Measurements from ENCODE around the gene ANKRD13D.

ANKRD13D gene

DNA sequence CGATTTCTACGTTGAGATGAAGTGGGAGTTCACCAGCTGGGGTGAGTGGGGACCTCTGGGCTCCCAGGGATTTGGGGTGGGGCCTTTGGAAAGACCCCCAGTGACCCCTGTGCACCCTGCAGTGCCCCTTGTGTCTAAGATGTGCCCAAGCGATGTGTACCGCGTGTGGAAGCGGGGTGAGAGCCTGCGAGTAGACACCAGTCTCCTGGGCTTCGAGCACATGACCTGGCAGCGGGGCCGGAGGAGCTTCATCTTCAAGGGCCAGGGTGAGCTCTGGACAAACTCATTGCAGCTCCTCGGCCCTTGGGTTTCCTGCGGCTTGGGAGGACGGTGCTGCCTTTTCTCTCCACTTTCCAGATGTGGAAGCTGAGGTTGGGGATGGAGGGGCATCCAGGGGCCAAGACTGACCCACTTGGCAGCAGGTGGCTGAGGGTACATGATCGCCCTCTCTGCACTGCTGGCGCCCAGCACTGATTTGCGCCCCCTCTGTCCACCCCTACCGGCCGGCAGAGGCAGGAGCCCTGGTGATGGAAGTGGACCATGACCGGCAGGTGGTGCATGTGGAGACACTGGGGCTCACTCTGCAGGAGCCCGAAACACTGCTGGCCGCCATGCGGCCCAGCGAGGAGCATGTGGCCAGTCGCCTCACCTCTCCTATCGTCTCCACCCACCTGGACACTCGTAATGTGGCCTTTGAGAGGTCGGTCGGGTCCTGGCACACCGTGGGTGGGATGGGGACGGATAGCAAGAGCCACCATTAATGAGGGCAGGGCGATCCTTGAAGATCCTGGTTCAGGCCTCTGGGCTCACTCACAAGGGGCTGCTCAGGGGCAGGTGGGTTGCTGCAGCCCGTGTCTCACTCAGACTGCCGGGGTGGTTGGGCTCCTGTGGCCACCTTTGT, 2.6 kb downstream of the ANKRD13D start:
- peaks cover 20 to 51% (median 40%) of the 10 kb centered on the region in 3 donors for H3K36me3 ChIP-seq
- peaks cover 7 to 36% (median 24%) of the 10 kb centered on the region in 4 donors for H3K4me1 ChIP-seq
- H3K9me3 ChIP-seq = peaks cover 0 to 9% (median 0%) of the 10 kb centered on the region in 3 donors
- DNase-seq = no peak
- H3K4me3 ChIP-seq = no peak overlapping the region
- H3K27ac ChIP-seq = no peak overlapping the region
- TF ChIP-seq CTCF (IDR thresholded peaks at IDR 0.05) = no peak
- intact Hi-C loops (cut with DNase I; ENCODE audit: low total_unique reads) = no loop called here
- no peaks in the 10 kb centered on the region for H3K27me3 ChIP-seq

DNA sequence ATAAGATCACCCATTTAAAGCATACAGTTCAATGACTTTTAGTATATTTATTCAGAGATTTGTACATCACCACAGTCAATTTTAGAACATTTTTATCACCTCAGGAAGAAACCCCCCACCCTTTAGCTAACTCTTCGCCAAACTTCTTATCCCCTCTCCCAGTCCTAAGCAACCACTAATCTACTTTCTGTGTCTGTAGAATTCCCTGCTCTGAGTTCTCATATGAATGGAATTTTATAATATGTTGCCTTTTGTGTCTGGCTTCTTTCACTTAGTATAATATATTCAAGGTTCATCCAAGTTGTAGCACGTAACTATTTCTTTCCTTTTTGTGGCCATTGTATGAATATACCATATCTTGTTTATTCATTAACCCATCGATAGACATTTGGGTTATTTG, 3.6 kb downstream of the ANKRD13D start:
- intact Hi-C loops (cut with DNase I; ENCODE audit: low total_unique reads) = no loop called here
- no peak for DNase-seq
- Histone ChIP-seq H3K36me3 (peaks cover 21 to 57% (median 43%) of the 10 kb centered on the region in 3 donors), H3K27ac (no peak overlapping the region), H3K4me3 (no peak overlapping the region), H3K9me3 (peaks cover 0 to 9% (median 0%) of the 10 kb centered on the region in 3 donors), H3K27me3 (no peaks in the 10 kb centered on the region), H3K4me1 (peaks cover 6 to 26% (median 19%) of the 10 kb centered on the region in 4 donors)
- TF ChIP-seq CTCF (IDR thresholded peaks at IDR 0.05) = no peak

- peaks cover 2 to 22% (median 15%) of the 10 kb centered on the region in 4 donors for H3K4me1 ChIP-seq
- peaks cover 21 to 59% (median 43%) of the 10 kb centered on the region in 3 donors for H3K36me3 ChIP-seq
- DNase-seq = no peak
- intact Hi-C loops (cut with DNase I; ENCODE audit: low total_unique reads) = no loop called here
- H3K27me3 ChIP-seq = no peaks in the 10 kb centered on the region
- H3K4me3 ChIP-seq = no peak overlapping the region
- no peak for TF ChIP-seq CTCF (IDR thresholded peaks at IDR 0.05)
- no peak overlapping the region for H3K27ac ChIP-seq
- H3K9me3 ChIP-seq = peaks cover 0 to 9% (median 0%) of the 10 kb centered on the region in 3 donors
Observed at GRCh38 chr11:67293090-67293489, 4.0 kb downstream of the ANKRD13D start.

GRCh38 chr11:67295846-67296245, 6.7 kb downstream of the ANKRD13D start:
- H3K4me1 ChIP-seq = peaks cover 0 to 7% (median under 1%) of the 10 kb centered on the region in 4 donors
- H3K27me3 ChIP-seq = no peaks in the 10 kb centered on the region
- TF ChIP-seq CTCF (IDR thresholded peaks at IDR 0.05) = no peak
- no peak overlapping the region for H3K27ac ChIP-seq
- H3K4me3 ChIP-seq = no peak overlapping the region
- no peak for DNase-seq
- peaks cover 44 to 82% (median 66%) of the 10 kb centered on the region in 3 donors for H3K36me3 ChIP-seq
- intact Hi-C loops (cut with DNase I; ENCODE audit: low total_unique reads) = no loop called here
- H3K9me3 ChIP-seq = peaks cover 0 to 9% (median 0%) of the 10 kb centered on the region in 3 donors

GRCh38 chr11:67298786-67299185, 9.7 kb downstream of the ANKRD13D start:
- Histone ChIP-seq H3K9me3 (peaks cover 0 to 9% (median 0%) of the 10 kb centered on the region in 3 donors), H3K36me3 (peaks cover 39 to 75% (median 60%) of the 10 kb centered on the region in 3 donors), H3K27me3 (no peaks in the 10 kb centered on the region), H3K4me1 (peaks cover 0 to 19% (median 12%) of the 10 kb centered on the region in 4 donors), H3K4me3 (no peak overlapping the region), H3K27ac (no peak overlapping the region)
- DNase-seq = no peak
- no peak for TF ChIP-seq CTCF (IDR thresholded peaks at IDR 0.05)
- intact Hi-C loops (cut with DNase I; ENCODE audit: low total_unique reads) = no loop called here
